GM18505 (cell line): ENCODE data around the gene ADIRF.
A peak's percentile ranks its signal among the peaks of the same experiment; 100 is the strongest.

Experiments used
- ATAC-seq: cut with Tn5 transposase; IDR thresholded peaks from one replicate; pipeline ENCODE4 v1.9.1; 2021; ENCODE audit not compliant: unreplicated experiment
- POLR2A ChIP-seq: IDR thresholded peaks from 4 replicates; pipeline ENCODE4 v1.6.1; 2011; ENCODE audit warnings: borderline replicate concordance; ENCODE audit not compliant: insufficient read depth, insufficient read length; ENCODE audit errors: extremely low read depth

ADIRF gene

DNA sequence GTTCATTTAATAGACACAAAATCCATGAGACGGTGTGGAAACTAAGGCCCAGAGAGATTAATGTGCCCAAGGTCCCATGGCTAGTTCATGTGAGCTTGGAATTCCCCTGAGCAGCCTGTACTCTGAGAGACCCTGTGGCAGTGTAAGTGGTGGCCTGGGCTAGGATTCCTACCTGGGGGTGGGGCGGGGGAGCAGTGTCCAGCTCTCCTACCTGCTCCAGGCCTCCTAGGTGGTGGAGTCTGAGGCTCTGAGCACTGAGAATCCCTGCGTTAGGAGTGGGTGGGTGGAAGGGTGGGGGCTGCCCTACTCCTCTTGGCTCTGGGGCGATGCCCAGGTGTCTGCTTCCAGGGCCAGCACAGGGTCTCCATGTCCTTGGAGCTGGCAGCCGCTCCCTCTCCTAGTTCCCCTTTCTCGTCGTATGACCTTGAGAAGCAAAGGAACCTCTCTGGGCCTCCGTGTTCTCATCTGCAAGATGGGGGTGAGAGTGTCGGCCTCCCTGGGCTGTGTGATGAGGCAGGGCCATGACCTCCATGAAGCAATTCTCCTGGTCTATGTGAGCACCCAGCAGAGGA, 7.3 kb upstream of the ADIRF start:
- TF ChIP-seq POLR2A: no peak
- no peak for ATAC-seq

DNA sequence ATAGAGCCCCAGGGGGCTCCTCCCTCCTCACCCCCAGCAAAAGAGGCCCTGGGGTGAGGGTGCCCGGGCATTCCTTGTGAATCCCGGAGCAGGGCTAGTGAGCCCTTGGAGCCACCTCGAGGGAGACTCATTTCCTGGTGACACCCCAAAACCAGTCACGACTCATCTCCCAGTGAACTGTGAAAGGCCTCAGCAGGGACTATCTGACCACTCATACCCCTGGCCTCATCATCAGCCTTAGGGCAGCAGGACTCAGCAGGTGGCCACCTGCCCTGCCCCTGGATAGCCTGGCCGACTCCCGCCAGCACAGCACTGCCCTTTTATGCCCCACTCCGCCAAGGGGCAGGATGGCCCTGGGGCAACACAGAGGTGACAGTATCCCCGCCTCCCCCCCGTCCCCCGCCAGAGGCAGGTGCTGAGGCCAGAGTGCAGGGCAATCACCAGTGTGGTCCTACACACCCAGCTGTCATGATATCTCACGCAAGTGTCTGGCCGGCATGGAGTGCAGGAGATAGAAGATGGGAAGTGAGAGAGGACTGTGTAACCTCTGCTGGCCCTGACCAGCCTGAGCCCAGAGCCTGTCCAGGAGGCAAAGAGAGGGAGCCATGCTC, 6.7 kb upstream of the ADIRF start:
- ATAC-seq: no peak
- TF ChIP-seq POLR2A: no peak

DNA sequence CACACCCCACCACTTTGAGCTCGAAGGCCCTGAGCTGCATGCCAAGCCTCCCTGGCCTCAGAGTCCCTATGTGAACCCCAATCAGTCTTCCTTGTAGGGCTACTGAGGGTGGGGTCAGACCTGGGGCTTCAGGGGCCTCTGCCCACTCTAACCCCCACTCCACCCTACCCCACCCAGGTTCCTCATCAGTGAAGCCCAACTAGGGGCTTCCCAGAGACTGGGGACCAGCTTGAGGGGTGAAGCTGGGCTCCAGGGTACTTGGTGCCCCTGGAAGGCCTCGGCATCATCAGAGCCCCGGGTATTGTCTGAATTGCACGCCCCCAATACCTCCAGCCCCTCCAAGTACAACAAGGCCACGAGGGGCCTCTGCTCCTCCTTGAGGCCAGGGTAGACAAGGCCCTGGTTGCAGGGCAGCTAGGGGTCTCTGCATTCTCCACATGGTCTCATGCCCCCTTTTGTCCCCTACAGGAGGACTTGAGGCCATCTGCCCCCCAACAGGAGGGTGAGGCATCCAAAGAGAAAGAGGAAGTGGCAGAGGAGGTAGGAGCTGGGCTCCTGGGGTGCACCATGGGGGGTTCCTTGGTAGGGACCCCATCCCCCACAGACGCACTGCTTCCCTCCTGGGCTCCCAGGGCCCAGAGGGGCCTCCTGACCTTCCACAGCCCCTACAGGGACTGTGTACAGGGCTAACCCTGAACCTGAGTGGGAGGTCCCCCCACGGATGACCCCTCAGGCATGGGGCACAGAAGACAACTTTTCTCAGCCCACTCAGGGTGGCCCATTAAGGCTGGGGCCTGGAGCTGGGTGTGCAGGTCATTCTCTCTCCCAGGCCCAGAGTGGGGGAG, 5.9 kb upstream of the ADIRF start:
- TF ChIP-seq POLR2A: no peak
- no peak for ATAC-seq

DNA sequence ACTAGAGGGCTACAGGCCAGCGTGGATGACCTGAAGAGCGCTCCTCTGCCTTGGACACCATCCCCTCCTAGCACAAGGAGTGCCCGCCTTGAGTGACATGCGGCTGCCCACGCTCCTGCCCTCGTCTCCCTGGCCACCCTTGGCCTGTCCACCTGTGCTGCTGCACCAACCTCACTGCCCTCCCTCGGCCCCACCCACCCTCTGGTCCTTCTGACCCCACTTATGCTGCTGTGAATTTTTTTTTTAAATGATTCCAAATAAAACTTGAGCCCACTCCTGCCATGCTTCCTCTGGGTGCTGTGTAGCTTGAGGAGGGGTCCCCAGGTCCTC, 5.3 kb upstream of the ADIRF start:
- no peak for ATAC-seq

DNA sequence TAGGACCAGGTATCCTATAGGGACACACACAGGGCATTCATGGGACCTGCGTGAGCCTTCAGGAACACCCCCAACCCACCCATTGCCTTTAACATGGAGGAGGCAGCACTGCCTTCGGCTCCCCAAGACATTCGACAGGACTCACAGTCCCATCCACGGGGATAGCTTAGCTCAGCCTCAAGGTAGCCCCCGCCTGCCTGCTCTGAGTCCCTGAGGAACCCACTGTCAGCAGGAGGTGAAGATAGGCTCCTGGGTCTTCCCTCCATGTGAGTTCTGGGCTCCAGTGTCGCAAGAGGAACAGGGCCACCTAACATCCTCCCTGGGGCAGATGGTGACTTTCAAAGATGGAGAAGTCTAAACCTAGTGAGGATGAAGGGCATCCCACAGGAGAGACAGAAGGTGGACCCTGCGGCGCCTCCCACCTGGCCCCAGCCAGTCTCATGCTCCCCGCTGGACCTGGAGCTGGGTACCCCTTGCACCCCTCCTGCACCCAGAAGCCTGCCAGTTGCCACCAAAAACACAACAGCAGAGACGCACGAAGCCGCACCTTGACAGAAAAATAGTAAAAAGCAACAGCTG, 4.9 kb upstream of the ADIRF start:
- no peak for TF ChIP-seq POLR2A
- no peak for ATAC-seq

More for the DNA sequence above, 5.3 kb upstream of the ADIRF start:
- TF ChIP-seq POLR2A: no peak

DNA sequence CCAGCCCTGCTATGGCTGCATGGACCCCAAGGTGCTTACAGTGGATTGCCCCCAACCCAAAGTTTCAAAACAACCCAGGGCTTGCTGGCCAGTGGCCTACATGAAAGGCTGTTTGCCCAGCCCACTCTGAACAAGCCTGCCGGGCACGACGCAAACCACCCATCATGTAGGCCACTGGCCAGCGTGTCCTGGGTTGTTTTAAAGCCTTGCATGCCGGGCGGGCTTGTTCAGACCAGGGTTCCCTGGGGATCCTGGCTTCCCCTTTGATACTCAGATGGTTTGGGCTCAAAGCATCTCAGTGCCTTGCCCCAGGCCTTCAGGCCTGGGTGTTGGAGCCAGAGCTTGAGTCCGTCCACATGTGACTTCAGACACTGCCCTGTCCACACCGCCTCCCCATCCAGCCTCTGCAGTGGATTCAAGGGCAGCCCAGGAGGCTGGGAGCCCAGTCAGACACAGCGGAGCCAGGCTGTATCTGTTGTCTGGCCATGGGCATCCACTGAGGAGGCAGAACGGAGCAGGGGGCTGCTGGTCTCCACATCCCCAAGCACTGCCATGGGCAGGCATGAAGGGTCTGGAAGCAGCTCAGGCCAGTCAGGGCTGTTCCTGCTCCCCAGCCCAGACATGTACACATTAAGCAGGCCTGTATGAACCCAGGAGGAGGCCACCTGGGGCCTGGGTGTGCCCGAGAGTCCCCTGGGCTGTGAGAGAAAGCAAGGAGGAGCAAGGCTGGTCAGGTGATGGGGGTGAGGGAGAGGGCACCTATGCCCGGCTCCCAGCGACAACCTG, 4.0 kb upstream of the ADIRF start:
- ATAC-seq: no peak
- no peak for TF ChIP-seq POLR2A

DNA sequence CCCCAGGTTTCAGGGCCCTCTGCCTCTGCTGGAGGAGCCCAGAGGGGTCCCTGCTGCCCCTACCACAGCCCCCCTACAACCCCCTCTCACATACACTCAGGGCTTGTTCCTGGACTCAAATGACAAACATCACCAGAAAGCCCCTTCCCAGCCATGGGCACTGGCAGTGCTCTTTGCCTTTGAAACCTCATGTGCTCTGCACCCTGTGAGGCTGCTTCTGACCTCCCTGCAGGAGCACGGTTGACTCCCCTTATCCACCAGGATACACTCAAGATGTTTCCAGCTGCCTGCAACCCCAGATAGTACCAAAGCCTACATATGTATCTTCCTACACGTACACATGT, 3.5 kb upstream of the ADIRF start:
- no peak for TF ChIP-seq POLR2A

DNA sequence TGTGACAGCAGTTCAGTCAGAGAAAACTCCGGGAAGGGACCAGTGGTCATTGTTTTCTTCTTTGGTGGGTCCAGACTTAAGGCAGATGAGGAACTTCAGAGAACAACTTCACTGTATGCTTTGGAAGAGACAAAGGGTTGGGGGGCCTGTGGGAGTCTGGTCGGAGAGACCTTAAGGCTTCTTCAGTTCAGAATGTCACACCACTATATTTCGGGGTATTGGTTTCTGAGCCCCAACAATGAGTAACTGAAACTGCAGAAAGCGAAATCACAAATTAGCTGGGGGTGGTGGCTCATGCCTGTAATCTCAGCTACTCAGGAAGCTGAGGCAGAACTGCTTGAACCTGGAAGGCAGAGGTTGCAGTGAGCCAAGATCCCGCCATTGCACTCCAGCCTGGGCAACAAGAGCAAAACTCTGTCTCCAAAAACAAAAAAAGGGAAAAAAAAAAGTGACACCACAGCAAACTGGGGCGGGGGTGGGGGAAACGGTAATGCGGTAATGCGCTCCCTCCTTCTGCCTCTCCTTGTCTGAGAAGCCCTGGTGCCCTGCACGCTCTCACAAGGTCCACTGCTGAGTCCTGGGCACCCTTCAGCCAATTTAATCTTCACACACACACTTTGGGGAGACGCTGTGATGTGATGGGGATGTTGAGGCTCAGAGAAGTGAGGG, 2.2 kb upstream of the ADIRF start:
- no peak for ATAC-seq
- TF ChIP-seq POLR2A: peak; percentile 31

More for the DNA sequence above, 3.5 kb upstream of the ADIRF start:
- ATAC-seq: no peak

DNA sequence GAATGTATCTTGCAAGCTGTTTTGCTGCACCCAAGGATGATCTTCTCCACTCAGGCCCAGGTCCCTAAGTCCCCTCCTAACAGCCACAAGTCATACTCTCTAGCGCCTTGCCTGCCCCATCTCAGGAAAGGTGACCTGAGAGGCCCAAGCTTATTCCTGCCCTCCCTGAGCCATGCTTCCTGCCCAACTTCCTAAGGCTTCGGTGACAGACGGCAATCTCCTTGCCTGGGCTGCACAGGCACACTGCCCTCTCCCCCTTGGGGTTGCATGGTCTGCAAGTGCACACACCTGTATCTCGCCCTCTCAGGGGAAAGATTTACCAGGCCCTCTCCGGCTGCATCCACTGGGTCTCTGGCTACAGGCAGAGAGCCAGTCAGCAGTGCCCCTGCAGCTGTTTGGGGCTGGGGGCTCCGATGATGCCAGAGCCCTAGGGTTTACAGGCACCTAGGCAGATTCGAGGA, 771 bp upstream of the ADIRF start:
- ATAC-seq: no peak
- TF ChIP-seq POLR2A: no peak

DNA sequence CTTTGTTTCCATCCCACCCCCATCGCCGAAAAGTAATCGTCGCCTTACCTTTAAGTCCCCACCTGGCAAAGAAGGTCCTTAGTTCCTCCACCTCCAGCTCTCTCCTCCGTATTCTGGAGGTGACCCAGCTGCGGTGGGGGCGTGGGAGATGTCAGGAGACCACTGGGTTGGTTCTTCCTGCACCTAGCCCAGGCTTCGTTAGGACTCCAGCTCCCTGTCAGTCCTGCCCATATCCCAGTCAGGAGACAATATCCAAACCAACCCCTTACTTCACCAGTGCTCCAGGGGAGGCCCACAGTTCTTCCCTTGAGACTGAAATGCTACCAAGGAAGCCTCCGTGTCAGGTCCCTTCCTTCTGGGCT, 693 bp downstream of the ADIRF start:
- TF ChIP-seq POLR2A: no peak
- ATAC-seq: no peak

DNA sequence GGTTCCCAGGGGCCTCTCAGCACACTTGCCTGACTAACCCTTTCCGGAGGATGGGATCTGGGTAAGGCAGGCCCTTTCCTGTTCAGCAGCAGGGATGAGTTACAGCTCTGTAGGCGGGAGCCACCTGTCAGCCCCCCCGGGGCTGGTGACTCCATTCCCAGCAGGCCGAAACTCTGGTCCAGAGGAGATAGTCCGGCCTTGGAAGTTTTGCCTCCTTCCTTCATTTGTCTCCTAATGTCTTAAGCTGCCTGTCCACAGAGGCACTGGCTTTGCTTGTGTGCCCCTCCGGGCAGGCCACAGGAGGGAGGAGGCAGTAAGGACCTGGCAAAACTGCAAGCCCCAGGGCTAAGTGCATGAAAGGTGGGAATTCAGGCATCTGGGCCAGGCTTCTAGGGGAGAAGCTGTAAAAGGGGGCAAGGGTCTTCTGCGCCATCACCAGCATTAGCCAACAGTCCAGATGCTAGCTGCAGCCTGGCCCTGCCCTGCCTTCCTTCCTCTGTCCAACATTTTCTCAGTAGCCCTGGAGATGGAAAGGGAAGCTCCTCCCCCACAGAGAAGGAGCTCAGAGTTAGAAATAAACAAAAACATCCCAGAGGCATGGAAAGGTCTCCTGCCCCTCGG, 1.2 kb downstream of the ADIRF start:
- TF ChIP-seq POLR2A: no peak

More for the DNA sequence above, 1.2 kb downstream of the ADIRF start:
- ATAC-seq: no peak
